Measurements from ENCODE around the gene SLC9A4.

GRCh38 chr2:102473631-102474030 is 605 bp downstream of the SLC9A4 start:
- TF ChIP-seq YY1 (IDR thresholded peaks at IDR 0.05; ENCODE audit: insufficient read depth, insufficient read length), result no peak
- no peak for TF ChIP-seq ZNF274 (IDR thresholded peaks at IDR 0.05; ENCODE audit: low read depth, low read length)
- no peak for TF ChIP-seq SUZ12 (IDR thresholded peaks at IDR 0.05; ENCODE audit: extremely low read depth, insufficient read depth, insufficient read length)

All from NT2/D1 (cell line).